Parathyroid adenoma (tissue), 2 donors: ENCODE results near the gene GRM8.

ENCODE experiments used
- H2AFZ ChIP-seq: fragments of 300-600 bp; sonication (generic); one replicate; pipeline ENCODE4 v1.7.0; 2017; ENCODE audit warnings: antibody characterized with exemption, mild to moderate bottlenecking
- H3K27ac ChIP-seq: fragments of 300-600 bp; sonication (generic); one replicate; pipeline ENCODE4 v1.7.0; 2017
- H3K27me3 ChIP-seq: fragments of 300-600 bp; sonication (generic); one replicate; pipeline ENCODE4 v1.7.0; 2017; ENCODE audit warnings: low read length; ENCODE audit not compliant: control insufficient read depth, insufficient read depth
- H3K36me3 ChIP-seq: fragments of 300-600 bp; sonication (generic); one replicate; pipeline ENCODE4 v1.7.0; 2017; ENCODE audit warnings: low read length; ENCODE audit not compliant: control insufficient read depth, insufficient read depth
- H3K4me1 ChIP-seq: fragments of 300-600 bp; sonication (generic); one replicate; pipeline ENCODE4 v1.7.0; 2017; ENCODE audit warnings: control low read depth
- H3K4me2 ChIP-seq: fragments of 300-600 bp; sonication (generic); one replicate; pipeline ENCODE4 v1.7.0; 2017; ENCODE audit warnings: low read length
- H3K4me3 ChIP-seq: fragments of 300-600 bp; sonication (generic); one replicate; pipeline ENCODE4 v1.7.0; 2017; ENCODE audit warnings: low read depth, low read length
- H3K79me2 ChIP-seq: fragments of 300-600 bp; sonication (generic); one replicate; pipeline ENCODE4 v1.7.0; 2017; ENCODE audit warnings: control low read depth
- H3K9ac ChIP-seq: fragments of 300-600 bp; sonication (generic); one replicate; pipeline ENCODE4 v1.7.0; 2017; ENCODE audit warnings: mild to moderate bottlenecking
- H3K9me3 ChIP-seq: fragments of 300-600 bp; sonication (generic); one replicate; pipeline ENCODE4 v1.7.0; 2017; ENCODE audit warnings: low read length; ENCODE audit not compliant: control insufficient read depth
- TF ChIP-seq, protein P1 (sequence below): fragments of 300-600 bp; sonication (generic); IDR thresholded peaks from one replicate; pipeline ENCODE4 v1.7.0; 2017; ENCODE audit warnings: antibody characterized with exemption, mild to moderate bottlenecking
- donor health status: primary hyperparathyroidism.

The GRM8 gene

DNA sequence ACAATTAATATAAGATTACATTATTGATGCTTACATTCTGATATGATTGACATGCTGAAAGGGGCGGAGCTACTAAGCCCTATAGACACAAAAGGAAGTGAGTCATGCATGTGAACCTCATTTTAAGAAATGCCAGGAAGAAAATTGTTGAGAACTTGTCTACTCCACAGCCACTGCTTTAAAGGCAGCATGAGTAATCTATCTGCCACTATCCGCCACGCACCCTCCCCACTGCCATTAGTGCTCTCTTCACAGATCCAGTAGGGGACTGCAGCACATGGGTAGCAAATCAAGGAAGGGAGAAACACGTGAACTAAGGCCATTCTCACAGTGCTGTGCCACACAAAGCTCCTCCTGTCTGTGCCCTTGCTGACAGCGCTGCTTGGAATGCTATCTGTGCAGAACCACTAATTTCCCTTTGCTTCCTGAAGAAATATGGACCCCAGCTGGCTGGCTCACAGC, 524.8 kb downstream of the GRM8 start:
- no peaks in the 10 kb centered on the region for H3K27me3 ChIP-seq
- no peak overlapping the region for H3K4me3 ChIP-seq
- H3K36me3 ChIP-seq: no peaks in the 10 kb centered on the region
- no peak overlapping the region for H3K27ac ChIP-seq
- no peaks in the 10 kb centered on the region for H3K79me2 ChIP-seq
- no peaks in the 10 kb centered on the region for H3K4me1 ChIP-seq
- no peak overlapping the region for H2AFZ ChIP-seq
- H3K4me2 ChIP-seq: no peak overlapping the region
- TF ChIP-seq, protein P1, sequence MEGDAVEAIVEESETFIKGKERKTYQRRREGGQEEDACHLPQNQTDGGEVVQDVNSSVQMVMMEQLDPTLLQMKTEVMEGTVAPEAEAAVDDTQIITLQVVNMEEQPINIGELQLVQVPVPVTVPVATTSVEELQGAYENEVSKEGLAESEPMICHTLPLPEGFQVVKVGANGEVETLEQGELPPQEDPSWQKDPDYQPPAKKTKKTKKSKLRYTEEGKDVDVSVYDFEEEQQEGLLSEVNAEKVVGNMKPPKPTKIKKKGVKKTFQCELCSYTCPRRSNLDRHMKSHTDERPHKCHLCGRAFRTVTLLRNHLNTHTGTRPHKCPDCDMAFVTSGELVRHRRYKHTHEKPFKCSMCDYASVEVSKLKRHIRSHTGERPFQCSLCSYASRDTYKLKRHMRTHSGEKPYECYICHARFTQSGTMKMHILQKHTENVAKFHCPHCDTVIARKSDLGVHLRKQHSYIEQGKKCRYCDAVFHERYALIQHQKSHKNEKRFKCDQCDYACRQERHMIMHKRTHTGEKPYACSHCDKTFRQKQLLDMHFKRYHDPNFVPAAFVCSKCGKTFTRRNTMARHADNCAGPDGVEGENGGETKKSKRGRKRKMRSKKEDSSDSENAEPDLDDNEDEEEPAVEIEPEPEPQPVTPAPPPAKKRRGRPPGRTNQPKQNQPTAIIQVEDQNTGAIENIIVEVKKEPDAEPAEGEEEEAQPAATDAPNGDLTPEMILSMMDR: no peak
- no peaks in the 10 kb centered on the region for H3K9me3 ChIP-seq
- no peak overlapping the region for H3K9ac ChIP-seq

DNA sequence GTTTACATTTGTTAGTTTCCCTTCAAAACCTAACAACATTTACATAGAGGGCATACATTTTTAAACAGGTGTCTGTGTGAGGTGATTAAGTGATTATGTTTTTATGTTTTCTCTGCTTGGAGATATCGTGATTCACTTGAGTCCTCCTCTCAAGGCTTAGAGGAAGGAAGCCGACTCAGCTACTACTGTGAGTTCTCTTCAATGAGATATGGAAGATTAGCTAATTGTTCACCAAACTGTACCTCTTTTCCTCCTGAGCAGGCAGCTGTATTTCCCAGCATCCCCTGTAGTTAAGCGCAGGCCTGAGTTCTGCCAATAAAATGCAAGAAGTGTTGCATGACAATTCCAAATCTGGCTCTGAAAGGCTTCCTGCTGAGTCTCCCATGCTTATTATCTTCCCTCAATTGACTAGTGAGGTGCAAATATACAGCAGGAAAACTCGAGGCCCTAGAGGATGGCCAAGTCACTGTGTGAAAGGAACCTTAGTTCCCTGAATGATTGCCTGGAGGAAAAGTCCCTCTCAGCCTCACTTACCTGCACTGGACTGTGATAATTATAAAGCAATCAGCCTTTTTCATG, 528.7 kb downstream of the GRM8 start:
- TF ChIP-seq, protein P1: no peak
- no peaks in the 10 kb centered on the region for H3K79me2 ChIP-seq
- no peak overlapping the region for H3K4me2 ChIP-seq
- no peak overlapping the region for H3K27ac ChIP-seq
- H2AFZ ChIP-seq: no peak overlapping the region
- H3K9me3 ChIP-seq: no peaks in the 10 kb centered on the region
- no peaks in the 10 kb centered on the region for H3K36me3 ChIP-seq
- no peak overlapping the region for H3K9ac ChIP-seq
- H3K4me1 ChIP-seq: no peaks in the 10 kb centered on the region
- H3K27me3 ChIP-seq: no peaks in the 10 kb centered on the region
- H3K4me3 ChIP-seq: no peak overlapping the region

- no peak overlapping the region for H2AFZ ChIP-seq
- H3K4me3 ChIP-seq: no peak overlapping the region
- TF ChIP-seq, protein P1: no peak
- H3K4me1 ChIP-seq: no peaks in the 10 kb centered on the region
- no peaks in the 10 kb centered on the region for H3K27me3 ChIP-seq
- H3K9me3 ChIP-seq: no peaks in the 10 kb centered on the region
- no peak overlapping the region for H3K4me2 ChIP-seq
- no peak overlapping the region for H3K9ac ChIP-seq
- no peak overlapping the region for H3K27ac ChIP-seq
- H3K79me2 ChIP-seq: no peaks in the 10 kb centered on the region
- no peaks in the 10 kb centered on the region for H3K36me3 ChIP-seq
These were observed 532.5 kb downstream of the GRM8 start for GRCh38 chr7:126720232-126720631.

- no peaks in the 10 kb centered on the region for H3K79me2 ChIP-seq
- H3K27ac ChIP-seq: no peak overlapping the region
These were observed 534.3 kb downstream of the GRM8 start for GRCh38 chr7:126718419-126718818.

DNA sequence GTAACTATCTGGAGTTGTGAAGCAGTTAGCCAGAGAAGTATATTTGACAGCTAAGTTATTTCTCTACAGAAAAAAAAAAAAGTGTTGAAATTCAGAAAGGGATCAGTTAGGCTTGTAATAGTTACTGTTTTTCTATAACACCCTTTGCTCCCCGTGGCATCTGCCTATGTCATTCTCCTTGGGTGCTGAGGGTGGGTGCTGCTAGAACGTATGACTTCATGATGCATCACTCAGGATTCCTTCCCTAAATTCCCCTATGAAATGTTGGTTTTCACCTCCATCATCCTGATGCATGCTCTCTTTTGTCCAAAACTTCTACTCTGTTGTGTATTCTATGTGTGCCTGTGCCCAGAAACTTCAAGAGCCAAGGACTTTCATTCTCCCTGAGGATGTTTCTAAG, 536.4 kb downstream of the GRM8 start:
- no peak overlapping the region for H3K27ac ChIP-seq
- TF ChIP-seq, protein P1: no peak
- no peaks in the 10 kb centered on the region for H3K27me3 ChIP-seq
- no peak overlapping the region for H2AFZ ChIP-seq
- no peak overlapping the region for H3K4me2 ChIP-seq
- H3K36me3 ChIP-seq: no peaks in the 10 kb centered on the region
- H3K9me3 ChIP-seq: no peaks in the 10 kb centered on the region
- H3K9ac ChIP-seq: no peak overlapping the region
- no peaks in the 10 kb centered on the region for H3K79me2 ChIP-seq
- no peak overlapping the region for H3K4me3 ChIP-seq
- H3K4me1 ChIP-seq: no peaks in the 10 kb centered on the region

More at GRCh38 chr7:126718419-126718818, 534.3 kb downstream of the GRM8 start:
- Histone ChIP-seq H3K9me3 (no peaks in the 10 kb centered on the region), H3K4me1 (no peaks in the 10 kb centered on the region), H3K27me3 (no peaks in the 10 kb centered on the region), H3K9ac (no peak overlapping the region), H2AFZ (no peak overlapping the region), H3K36me3 (no peaks in the 10 kb centered on the region), H3K4me3 (no peak overlapping the region), H3K4me2 (no peak overlapping the region)
- TF ChIP-seq, protein P1: no peak
